ENCODE measurements around the gene GCNT4.
"Not testable (repeated sequence)": the region's sequence is repeated elsewhere in the genome, so short reads cannot be mapped to it uniquely, and the experiment has no call there.

GCNT4 gene

DNA sequence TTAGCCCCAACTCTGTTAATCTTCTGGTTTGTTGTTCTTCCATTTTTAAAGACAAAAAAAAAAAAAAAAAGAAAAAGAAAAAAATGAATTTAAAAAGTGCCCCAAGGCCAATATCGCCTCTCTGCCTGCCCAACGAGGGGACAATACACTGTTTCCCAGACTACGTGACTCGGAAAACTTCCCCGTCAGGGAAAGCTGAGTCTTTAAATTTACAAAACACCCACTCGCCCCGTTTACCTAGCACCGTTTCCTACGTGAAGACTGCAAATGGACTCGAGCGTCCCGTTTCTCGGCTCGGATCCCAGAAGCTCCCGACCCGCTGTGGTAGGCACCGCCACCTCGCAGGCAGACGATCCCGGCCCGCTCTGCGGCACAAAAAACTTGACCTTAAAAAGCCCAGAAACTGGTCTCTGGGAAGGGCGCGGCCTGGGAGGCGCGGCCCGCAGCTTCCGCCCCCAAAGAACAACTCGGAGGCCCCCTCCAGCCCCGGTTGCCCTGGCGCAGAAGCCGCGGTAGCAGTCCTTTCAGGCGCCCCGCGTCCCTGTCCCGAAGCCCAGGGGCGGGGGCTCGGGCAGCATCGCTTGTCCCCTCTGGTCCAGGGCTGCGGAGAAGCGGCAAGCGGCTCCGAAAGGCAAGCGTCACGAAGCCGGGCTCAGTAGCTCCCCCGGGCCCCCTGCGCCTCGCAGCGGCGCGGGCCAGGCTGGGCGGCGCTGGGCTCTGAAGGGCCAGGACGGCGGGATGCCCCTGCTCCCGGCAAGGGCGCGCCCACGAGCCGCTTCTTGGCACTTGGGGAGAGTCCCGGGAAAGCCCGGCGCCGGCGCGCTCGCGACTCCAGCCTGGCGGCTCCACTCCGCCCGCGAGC lies at the start of gene GCNT4:
Gene GCNT4, minus strand, starts transcription at position 367 of the 862 bp plus-strand sequence. CDS start 22,521 bp downstream, outside the sequence.
- peak; percentile 26 to 34 for DNase-seq

GRCh38 chr5:75095956-75096355 lies 43.6 kb upstream of the GCNT4 start:
- not testable (repeated sequence) for DNase-seq

- no peak for DNase-seq
These were observed 39.2 kb upstream of the GCNT4 start for GRCh38 chr5:75091597-75091996.

DNA sequence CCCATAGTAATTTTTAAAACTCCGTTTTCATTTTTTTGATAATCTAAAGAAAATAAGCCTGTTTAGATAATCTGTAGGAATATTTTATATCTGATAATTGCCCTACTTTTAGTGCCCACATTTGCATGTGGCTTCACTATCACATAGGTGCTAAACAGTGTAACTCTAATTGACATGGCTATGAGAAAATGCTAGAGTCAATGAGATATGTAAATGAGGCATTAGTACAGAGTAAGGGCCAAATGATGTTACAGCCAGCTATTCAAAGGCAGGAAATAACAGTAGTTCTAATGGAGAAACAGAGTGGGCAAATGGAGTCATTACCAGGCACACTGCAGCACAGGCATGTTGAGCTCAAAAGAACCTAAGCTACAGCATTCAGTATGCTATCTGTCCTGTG lies 37.3 kb upstream of the GCNT4 start:
- no peak for DNase-seq

DNA sequence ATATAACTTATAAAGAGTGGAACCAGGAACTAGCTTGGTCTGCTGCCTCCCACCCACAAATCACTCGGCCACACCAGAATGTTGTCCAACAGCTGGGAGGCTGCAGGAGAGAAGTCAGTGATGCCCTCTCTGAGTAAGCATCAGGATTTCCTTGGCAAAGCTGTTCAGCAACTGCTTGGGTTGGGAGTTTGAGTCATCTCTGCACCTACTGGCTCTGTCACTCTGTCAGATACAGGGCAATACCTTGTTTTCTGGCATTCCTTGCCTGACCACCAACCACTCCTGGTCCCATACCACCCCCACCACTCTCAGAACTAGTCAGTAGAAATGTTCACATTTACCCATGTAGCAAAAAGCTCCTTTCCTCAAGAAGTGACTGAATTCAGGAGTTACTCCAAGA lies 36.8 kb upstream of the GCNT4 start:
- peak; percentile 13 to 33 for DNase-seq

DNA sequence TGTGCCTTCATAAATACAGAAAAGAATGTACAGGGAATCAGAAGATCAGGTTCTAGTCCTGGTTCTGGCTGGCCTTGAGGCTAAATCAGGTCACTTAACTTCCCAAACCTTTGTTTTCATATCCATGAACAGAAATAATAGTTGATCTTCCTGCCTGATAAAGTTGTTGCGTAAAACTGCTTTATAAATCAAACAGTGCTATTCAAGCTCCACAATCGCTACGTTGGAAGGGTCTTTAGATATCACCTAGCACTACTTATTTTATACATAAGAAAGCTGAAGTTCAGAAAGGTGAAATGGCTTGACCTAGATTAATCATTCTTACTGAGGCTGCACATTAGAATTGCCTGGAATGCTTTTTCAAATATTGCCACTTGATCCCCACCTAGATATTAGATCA lies 36.3 kb upstream of the GCNT4 start:
- no peak for DNase-seq

DNA sequence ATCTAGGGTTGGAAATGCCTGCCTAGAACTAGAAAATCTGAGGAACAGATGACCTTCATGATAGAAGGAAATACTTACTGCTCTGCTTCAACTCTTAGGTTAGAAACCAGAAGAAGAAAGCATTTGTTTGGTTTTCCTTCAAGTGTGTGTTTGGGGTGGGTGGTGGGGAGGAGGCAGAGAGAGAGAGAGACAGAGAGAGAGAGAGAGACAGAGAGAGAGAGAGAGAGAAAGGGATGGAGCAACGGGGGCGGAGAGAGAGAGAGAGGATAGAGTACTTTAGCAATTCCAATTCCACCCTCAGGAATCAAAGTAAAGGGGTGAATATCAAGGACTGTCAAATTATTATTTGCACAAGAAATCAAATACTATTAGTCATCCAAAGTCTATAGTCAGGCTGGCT lies 29.2 kb upstream of the GCNT4 start:
- DNase-seq = no peak

- not testable (repeated sequence) for DNase-seq
These were observed 27.0 kb upstream of the GCNT4 start for GRCh38 chr5:75079346-75079745.

DNA sequence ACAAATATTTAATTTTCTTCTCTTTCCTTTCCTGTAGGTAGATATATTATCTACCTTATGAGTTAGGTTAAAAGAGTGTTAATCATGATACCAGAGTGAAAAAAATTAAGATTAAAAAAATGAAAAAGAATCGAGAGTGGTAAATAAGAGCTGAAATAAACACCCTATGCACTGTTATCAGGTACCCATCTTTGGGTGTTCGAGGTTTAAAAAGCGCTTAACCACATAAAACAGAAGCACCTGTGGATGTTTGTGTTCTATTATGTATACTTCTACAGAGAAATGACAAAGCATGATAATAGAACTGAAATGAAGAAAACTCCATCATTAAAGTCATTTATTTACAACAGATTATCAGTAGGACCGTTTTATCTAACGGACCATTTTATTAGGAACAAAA lies 25.7 kb upstream of the GCNT4 start:
- DNase-seq = no peak

- DNase-seq = no peak
These were observed 19.7 kb upstream of the GCNT4 start for GRCh38 chr5:75072061-75072460.

- DNase-seq = no peak
These were observed 18.7 kb upstream of the GCNT4 start for GRCh38 chr5:75071100-75071499.

- DNase-seq = no peak
These were observed 15.1 kb upstream of the GCNT4 start for GRCh38 chr5:75067434-75067833.

DNA sequence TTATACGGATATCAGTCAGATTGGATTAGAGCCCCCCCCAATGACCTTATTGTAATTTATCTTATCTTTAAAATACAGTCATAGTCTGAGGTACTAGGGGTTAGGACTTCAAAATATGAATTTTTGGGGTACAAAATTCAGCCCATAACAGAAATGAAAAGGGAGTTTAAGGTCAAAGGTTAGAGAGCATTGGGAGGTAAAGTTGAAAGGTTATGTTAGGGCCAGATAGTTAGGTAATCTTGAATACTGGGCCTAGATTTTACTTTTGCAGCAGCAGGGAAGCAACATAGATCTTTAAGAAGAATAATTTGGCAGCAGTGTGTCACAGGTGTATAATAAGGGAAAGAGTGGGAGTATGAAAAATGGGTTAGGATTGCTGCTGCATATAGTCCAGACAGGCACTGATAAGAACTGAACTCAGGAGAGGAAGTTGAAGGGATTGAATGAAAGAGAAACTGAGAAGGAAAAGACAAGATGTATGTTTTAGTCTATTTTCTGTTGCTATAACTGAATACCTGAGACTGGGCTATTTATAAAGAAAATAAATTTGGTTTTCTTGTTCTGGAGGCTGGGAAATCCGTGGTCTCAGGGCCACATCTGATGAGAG lies 10.7 kb upstream of the GCNT4 start:
- DNase-seq = no peak

DNA sequence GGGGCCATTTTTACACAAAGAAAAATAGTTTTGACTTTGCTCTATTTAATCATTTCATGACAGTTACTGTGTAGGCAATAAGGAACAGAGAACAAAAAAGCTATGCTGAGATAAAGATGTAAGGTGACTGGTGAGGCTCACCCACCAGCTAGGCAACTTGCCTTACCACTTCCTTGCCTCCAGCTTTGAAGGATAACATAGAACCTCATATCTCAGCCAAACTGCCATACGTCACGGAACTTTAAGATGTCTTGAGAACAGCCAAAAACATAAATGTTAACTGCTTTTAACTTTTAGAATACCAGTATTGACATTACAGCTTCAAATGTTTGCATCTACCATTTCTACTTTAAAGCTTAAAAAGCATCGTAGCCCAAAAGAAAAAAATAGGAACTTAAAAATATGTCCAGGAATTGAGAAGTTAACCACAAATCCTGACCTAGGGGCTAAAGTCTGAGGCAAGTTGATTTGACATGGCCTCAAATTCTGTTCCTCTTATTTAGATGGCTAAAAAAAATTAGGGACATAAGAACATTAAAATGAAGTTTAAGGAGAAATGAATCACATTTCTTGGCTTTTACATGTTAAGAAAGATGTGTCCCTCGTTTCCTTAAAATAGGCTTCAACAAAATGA lies 7.7 kb upstream of the GCNT4 start:
- DNase-seq = no peak

- DNase-seq = no peak
These were observed 6.7 kb upstream of the GCNT4 start for GRCh38 chr5:75058986-75059535.

GRCh38 chr5:75057561-75057960 lies 5.2 kb upstream of the GCNT4 start:
- no peak for DNase-seq

DNA sequence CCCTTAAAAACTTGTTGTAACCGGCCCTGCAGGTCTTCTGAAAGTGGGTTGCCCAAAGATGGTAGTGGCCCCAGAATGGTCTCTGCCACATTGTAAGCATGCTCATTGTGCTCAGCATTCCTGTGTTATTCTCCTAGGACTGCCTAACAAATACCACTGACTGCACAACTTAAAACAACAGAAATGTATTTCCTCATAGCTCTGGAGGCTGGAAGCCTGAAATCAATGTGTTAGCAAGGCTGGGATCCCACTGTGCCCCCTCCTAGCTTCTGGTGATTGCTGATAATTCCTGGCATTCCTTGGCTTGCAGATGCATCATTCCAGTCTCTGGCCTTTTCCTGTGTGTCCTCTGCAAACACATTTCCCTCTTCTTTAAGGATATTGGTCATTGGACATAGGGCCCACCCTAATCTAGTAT lies 3.4 kb upstream of the GCNT4 start:
- DNase-seq = no peak

GRCh38 chr5:75054134-75054930 lies 2.0 kb upstream of the GCNT4 start:
- DNase-seq = no peak

DNA sequence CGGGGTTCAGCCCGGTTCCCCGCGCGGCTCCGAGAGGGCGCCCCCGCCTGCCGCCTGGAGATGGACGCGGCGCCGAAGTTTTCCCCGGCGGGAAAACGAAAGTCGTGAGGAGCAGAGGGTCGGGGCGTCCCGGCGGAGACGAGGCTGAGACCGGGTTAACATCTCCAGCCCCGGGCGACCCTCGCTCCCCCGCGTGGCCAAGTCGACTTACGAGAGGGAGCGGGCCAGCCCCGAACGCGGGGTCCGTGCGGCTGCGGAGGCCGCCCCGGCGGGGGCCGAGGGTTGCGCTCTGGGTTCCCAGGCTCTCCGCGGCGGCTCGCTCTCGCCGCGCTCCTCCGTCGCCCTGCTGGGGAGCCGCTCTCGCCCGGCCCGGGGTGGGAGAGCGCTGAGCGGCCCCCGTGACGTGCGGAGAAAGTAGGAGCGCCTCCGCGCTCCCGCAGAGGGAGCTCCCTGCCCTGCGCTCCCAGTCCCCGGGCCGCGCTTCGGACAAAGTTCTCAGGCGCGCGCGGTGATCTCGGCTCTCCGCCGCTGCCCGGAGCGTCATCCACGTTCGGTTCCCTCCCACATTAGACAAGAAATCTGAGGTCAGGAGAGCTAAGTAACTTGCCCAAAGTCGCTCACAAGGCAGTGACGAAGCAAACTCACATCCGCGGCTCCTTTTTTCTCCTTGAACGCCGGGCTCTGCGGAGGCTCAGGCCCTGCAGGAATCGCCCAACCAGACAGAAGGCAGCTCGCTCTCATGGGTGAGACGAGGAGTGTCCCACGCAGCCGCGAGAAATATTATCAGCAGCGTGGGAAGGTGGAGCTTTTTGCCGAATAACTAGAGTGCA lies 1.2 kb upstream of the GCNT4 start:
- DNase-seq = peak; percentile 37 to 41

DNA sequence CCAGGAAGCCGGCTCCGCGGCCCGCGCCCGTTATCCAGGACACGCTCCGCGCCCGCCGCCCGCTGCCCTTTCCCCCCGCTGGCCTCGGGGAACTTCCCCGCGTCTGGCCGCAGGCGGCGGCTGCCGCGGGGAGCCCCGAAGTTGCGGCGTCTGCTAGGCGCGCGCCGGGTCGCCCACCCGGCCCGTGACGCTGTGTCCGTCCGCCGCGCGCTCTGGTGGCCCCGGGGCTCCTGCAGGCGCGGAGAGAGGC lies 621 bp upstream of the GCNT4 start:
- DNase-seq = no peak

- DNase-seq = no peak
These were observed 1.1 kb downstream of the GCNT4 start for GRCh38 chr5:75051217-75051751.

DNA sequence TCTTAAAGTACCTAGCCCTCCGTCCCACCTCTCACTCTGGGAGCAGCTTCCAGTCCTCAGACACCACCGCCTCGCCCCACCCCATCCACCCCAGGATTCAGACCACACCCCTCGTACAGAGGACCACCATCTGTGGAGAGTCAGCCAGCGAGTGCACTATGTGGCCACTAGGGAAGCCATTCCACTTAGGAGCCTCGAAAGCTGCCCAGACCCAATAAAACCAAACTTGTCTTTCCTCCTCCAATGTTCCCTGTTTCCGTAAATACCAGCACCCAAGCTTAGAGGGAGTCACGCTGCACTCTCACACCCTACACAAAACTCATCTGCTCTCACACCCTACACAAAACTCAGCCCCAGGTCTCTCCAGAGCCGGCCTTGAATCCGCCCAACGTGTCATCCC lies 1.9 kb downstream of the GCNT4 start:
- no peak for DNase-seq
